Activated CD8-positive, alpha-beta memory T cell treated with anti-CD3 and anti-CD28 coated beads for 24 hours (primary cell): ENCODE measurements around the gene SPNS2.

Experiments used
- DNase-seq: peaks from one replicate; pipeline ENCODE4 v3.0.0-alpha.2; 2020

Gene SPNS2

DNA sequence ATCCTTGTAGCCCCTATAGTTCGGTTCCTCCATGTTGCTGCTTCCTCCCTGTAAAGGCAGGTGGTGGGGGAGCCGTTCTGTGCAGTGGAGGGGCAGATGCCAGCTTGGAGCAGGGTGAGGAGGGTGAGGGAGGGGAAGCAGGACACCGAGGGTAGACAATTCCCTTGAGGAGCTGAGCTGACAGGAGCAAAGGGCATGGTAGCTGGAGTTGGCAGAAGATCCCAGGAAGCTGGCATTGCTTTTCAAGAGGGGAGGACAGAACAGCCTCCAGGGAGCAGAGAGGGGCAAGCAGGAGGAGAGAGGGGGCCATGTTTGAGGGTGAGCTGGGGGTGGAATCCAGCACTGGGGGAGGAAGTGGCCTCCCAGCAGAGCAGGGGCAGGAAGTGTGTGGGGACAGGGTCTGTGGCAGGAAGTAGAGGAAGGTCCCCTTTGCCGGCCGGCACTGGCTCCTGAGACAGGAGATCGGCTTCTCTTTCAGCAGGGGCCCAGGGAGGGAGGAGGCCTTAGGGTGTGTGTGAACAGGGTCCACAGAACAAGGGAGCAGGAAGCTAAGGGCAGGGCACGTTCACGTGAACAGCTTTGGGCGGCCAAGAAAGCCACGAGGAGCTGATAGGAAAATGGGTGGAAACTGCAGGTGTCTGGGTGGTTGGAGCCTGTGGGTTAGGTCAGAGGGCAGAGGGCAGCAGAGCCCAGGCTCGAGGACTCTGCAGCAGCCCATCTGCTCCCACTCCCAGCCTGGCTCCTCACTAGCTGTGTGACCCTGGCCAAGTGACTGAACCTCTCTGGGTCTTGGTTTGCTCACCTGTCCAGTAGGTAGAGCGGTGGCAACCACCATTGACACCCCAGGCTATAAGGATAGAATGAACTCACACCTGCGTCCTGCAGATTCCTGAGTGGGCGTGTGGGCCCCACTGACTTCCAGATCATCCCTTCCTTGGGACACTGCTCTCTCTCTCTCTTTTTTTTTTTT lies 17.5 kb upstream of the SPNS2 start:
- DNase-seq: peak; percentile 83

DNA sequence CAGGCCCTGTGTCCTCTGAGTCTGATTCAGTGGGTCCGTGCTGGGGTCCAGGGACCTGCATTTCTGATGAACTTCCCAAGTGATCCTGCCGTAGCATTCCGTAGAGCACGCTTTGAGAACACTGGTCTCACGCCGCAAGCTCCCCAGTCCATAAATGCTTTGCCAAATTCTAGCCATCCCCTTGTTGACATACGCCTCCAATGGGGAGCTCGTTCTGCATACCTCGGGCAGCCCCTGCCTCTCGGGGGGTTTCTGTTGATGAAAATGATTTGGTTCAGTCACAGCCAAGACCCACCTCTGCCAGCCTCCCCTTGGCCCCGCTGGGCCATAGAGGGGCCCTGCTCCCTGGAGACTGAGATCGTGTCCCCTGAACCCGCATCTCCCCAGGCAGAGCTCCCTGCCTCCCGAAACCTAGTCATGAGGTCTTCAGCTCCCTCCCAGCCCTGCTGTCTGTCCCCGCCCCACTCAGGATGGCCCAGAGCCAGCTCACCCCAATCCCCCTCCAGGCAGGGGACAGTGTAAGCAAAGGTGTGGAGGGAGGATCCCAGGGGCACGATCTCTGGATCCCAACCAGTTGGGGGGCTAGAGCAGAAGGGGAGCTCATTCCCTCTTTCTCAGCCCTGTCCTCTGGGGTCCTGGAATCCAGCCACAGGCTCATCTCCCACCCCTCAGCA lies 16.2 kb upstream of the SPNS2 start:
- DNase-seq: no peak

DNA sequence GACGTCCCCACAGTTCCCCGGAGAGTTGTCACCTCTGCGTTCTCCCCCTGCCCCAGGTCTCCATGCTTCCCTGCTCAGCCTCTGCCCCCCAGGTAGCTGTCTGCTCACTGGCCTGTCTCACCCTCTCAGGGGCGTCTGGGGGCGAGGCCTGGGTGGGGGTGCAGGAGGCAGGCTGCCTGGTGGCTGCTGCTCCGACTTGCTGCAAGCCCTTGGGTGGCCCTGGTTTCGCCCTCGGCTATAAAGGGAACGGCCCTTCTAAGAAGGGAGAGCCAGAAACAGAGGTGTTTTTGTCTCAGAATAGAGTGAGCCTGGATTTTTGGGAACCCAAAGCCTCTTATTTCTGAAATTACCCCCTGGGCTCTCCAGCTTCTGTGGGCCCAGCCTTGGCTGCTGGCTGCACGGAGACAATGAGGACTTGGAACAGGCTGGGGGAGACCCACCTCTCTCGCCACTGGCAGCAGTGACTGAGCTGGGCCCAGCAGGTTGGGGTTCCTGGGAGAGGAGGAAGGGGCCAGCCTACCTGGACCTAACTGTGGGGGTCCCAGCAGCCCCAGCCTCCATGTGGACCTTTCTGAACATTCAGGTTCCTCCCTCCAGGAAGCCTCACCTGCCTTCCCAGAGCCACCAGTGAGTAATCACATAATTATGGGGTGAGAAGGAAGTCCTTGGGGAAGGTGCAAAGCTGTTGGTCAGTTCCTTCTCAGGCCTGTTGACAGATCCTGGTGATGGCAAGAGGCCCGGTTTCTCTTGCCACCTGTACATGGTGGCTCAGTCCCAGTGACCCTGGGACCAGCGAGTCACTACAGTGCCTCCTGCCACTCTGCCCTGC lies 15.5 kb upstream of the SPNS2 start:
- DNase-seq: no peak

DNA sequence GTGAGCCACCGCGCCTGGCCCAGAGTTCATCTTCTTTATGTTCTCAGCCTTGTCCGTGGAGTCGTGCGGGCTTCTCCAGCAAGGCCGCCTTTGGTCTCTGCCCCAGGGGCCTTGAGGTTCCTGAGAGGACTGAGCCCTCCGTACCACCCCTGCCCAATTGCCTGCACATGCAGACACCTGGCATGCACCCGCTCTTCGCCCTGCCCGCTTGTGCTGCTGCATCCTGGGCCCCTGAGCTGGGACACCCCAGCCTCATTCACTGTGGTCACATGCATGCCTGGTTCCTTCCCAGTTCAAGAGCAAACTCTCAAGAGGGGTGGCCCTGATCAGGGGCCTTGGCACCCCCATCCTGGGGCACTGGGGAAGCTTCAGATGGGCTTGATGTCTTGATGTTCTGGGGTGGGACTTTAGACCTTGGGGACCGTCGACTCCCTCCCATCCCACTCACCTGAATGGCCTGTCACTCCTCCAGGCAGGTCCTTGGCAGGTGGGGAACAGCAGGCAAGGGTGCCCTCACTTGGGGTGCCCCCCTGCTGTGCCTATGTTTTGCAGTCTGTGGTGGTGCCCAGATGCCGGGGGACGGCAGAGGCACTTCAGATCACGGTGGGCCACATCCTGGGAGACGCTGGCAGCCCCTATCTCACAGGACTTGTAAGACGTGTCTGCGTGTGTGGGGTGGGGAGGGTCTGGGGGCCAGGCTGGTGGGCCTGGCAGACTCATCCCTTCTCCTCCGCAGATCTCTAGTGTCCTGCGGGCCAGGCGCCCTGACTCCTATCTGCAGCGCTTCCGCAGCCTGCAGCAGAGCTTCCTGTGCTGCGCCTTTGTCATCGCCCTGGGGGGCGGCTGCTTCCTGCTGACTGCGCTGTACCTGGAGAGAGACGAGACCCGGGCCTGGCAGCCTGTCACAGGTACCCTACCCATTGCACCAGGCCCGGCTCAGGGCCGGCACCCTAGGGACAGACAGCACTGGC lies 12.7 kb upstream of the SPNS2 start:
- DNase-seq: peak; percentile 87

DNA sequence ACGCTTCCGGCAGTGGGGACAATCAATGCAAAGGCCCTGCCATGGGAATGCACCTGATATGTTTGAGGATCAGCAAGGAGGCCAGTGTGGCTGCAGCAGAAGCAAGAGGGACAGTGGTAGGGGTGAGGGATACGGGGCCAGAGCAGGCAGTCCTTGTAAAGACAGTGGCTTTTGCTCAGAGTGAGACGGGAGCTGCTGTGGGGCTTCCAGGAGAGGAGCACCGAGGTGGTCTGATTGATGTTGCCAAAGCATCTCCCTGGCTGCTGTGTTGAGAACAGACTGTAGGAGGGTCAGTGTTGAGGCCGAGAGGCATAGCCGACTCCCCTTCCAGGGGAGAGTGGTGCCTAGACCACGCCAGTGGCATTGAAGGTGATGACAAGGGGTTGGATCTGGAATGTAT lies 11.4 kb upstream of the SPNS2 start:
- no peak for DNase-seq

DNA sequence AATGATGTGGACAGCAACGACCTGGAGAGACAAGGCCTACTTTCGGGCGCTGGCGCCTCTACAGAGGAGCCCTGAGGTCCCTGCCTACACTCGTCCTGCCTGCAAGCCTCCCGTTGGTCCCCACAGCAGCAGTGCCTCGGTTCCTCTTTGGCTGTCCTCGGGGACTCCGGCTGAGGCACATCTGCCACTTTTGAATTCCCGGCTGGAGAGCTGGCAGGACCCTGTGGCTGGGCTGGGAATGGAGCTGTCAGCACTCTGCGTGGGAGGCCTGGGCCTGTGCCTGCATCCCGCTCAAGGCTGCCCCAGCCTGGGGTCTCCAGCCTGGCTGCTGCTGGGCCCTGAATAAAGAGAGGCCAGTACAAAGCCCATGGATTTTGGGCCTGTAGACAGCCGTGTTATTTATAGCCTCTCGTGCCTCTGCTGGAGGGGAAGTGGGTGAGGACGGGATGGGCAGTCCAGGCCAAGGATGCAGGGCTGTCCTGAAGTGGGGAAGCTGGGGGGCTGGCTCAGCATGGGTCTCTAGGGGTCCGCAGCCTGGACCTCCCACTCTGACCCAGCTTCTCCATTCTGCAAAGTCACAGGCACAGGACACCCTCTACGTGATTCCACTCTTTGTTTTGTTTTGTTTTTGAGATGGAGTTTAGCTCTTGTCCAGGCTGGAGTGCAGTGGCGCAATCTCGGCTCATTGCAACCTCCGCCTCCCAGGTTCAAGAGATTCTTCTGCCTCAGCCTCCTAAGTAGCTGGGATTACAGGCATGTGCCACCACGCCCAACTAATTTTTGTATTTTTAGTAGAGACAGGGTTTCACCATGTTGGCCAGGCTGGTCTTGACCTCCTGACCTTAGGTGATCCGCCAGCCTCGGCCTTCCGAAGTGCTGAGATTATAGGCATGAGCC lies 10.6 kb upstream of the SPNS2 start:
- no peak for DNase-seq

DNA sequence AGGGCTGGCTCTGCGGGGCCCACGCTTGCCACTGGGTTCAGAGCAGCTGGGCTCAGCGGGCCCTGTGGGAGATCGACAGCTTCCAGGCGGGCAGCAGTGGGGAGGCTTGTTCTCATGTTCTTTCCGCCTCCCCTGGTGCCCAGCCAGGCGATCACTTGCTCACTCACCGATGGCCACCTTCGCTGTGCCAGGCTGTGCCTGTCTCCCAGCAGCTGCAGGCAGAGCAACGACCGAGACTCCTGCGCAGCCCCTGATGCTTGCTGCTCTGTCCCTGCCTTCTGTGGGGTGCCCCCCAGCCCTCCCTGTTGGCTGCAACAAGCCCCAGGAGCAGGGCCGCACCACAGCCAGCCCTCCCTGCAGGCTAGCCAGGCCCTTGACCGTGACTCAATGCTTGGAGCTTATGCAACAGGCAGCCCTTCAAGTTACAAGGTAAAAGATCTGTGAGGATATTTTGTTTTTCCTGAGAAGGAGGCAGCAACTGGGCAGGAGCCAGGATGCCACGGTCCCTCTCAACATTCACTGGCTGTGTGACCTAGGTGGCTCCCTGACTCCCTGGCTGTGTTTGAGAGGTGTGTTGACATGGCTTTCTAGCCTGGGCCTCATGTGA lies 9.6 kb upstream of the SPNS2 start:
- DNase-seq: no peak

DNA sequence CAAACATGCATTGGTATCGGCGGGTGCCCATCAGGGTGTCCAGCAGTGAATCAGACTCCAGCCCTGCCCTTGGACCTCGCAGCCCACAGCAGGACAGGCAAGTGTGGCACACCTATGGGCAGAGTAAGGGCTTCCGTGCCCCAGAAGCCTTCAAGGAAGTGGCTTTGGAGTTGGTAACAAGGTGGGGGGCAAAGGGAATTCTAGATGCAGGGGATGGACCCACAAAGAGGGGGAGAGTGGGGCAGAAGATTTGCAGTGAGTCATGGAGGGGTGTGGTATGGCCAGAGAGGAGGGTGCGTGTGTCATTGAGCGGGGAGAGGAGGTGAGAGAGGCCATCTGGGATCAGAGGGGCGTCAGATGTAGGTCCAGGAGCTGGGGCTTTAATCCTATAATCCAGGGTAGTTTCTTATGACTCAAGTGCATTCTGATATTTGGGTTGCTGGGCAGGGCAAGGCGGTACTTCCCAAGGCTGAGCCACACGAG lies 8.5 kb upstream of the SPNS2 start:
- no peak for DNase-seq

DNA sequence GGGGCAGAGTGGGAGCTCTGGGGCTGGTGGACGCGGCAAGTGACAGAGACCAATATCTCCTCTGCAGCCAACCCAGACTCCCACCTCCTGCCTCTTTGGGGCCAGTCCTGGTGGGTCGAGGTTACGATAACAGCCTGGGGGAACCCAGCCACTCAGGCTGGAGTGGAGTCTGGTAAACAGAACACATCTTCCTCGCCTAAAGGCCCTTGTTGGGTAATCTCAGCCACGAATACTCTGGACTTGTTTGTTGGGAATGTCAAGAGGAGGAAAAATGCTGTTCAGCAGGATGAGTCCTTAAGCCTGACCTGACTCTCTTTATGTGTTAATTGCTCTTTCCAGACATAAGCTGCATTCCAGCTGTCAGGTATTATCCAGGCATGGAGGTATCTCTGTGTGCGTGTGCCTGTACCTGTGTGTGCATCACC lies 8.0 kb upstream of the SPNS2 start:
- no peak for DNase-seq

DNA sequence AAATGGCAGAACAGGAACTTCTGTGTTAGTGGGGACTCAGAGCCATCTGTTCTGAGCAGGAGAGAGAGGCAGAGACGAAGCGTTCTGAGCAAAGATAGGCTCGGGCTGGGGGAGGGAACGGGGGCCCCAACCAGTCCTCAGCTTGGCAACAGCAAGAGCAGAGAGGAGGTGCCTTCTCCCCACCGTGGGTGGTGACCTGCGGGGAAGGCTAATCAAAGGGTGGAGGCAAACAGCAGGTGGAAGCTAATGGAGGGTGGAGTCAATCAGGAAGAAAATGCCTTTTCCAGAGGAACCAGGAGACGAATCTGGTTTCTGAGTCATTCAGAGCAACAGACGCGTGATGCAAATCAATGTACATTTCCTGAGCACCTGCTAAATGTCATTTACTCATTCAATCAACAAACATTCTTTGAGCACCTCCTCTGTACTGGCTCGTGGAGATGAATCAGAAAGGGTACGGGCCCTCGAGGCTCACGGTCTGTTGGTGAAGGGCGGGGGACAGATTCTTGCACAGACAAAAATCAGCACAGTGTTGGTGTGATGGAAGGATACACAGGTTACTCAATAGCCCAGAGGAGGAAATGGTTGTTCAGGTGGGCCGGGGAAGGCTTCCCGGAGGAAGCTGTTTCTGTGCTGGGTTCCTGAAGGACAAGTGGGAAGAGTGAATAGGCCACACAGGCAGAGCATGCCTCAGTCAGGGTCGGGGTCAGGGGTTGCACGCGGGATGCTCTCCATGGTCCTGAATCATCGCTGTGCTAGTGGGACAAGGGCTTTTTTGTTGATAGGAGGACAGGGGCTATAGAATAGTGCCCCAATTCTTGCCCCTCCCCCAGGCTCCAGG lies 5.7 kb upstream of the SPNS2 start:
- DNase-seq: no peak

DNA sequence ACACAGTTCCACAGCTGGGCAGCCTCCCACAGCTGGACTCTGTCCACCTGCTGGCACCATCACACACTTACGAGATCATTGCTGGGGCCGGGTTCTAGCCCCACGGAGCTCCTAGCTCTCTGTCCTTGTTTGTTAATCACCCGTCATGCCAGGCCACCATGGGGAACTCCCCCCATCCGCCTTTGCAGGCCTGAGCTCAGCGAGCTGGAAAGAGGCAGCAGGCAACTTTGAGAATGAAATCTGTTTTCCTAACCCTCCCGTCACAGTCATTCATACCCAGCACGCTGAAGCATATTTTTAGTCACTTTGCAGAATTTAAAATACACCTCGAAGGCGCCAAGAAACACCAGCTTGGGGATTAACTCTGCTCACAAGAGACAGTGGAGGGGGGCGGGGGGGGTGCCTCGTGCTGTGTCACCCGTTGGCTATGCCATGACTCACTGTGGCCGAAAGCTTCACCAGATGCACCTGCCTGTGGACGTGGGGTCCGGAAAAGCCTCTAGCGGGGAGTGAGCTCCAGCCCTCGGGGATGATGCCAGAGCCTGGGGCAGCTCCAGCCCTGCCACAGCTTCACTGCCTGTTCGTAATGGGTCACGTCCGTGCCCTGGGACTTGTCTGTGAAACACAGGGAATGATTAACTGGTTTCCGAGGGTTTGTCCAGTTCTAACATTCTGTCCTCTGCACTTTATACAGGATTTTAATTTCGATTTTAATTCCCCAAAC lies 1.4 kb upstream of the SPNS2 start:
- DNase-seq: no peak

DNA sequence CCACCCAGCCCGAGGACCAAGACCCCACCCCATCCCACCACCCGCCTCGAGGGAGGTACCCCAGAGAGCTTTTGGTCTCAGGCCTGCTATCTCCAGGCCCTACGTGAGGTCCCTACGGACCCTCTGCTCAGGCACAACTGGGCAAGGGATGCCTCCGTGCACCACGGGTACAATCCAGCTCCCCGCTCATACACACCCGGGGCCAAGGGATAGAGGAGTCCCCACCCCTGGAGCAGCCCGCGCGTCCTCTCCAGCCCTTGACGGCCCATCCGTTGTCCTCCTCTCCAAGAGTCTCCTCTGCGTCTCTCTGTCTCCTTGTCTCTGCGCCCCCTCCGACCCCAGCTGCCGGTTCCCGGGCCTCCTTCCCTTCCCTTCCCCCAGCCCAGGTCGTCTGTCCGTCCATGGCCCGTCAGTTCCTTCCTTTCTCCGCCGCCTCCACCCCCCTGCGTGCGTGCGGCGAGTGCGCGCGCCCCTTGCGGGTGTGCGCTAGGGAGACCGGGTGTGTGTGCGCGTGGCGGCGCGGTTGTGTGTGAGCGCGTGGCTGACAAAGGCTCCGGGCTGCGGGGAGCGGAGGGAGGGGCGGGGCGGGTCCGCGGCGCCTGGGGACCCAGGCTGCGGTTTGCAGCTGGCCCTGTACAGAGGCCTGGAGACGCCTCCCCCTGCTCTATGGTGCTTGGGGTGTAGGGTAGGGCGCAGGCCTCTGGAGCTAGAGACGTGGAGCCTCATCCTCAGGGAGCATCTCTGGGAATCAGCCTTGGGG lies 930 bp downstream of the SPNS2 start:
- DNase-seq: peak; percentile 70

DNA sequence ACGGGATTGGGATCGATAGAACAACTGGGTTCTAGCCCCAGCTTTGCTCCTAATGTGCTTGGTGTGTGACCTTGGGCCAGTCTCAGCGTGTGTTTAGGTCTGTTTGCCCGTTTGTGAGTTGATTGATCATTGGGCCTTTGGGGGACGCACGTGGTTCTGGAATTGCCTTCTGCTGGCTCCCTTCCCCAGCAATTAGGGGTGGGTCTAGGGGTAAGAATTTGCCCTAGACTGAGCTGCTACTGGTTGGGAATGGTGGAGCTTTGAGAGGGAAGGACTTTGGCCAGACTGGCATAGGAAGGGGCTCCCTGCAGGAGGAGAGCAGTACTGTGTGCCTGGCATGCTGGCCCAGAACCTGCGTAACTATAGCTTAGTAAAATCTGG lies 1.5 kb downstream of the SPNS2 start:
- no peak for DNase-seq

DNA sequence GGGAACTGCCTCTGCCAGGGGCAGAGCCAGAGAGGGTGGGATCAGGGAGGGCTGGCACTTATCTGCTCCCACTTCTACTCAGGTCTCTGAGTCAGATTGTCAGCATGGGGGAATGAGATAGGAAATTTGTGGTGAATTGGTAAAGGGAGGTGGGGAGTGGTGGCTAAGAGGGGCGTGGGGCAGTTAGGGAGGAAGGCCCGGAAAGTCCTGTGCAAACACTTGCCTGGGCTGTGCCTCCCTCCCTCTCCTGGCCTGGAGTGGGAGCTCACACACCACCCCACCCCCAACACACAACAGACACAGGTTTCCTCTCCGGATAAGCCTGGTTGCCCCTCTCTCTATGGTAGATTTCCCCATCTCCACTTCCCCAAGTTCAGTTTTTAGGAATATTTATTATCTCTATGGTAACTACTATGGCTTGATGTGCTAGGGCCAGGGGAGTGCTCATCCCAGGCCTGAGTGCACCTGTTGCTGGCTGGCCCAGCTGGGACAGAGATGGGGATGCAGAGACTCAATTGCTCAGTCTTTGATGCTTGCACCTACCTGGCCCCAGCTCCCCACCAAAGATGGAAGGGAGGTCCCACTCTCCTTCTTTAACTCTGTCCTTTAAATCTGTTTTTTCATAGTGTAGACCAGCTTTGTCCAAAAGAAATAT lies 2.7 kb downstream of the SPNS2 start:
- DNase-seq: no peak

DNA sequence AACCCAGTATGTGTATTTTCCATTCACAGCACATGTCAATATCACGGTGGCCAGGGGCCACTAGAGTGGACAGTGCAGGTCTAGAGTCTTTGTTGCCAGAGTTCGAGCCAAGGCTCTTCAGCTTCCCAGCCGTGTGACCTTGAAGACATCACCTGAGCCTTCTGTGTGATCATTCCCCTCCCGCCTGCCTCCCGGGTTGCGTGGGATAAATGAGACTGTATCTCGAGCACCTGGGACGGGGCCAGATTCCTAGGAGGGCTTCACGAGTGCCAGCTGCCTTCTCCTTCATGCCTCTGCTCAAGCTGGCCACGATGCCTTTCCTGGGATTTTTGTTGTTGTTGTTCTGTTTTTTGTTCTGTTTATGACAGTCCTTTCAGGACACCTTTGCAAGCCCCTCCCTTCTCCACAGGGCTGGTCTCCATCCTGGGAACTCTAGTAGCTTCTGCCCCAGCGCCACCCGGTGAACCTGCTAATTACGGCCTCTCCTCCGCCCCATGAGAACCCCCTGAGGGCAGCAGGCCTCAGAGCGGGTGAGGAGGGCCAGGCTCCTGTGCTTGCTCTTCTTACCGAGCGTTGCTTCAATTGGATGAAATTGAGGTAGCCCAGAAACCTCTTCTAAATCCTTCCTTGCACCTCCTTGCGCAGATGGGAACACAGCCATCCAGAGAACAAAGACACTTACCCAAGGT lies 3.9 kb downstream of the SPNS2 start:
- DNase-seq: no peak

DNA sequence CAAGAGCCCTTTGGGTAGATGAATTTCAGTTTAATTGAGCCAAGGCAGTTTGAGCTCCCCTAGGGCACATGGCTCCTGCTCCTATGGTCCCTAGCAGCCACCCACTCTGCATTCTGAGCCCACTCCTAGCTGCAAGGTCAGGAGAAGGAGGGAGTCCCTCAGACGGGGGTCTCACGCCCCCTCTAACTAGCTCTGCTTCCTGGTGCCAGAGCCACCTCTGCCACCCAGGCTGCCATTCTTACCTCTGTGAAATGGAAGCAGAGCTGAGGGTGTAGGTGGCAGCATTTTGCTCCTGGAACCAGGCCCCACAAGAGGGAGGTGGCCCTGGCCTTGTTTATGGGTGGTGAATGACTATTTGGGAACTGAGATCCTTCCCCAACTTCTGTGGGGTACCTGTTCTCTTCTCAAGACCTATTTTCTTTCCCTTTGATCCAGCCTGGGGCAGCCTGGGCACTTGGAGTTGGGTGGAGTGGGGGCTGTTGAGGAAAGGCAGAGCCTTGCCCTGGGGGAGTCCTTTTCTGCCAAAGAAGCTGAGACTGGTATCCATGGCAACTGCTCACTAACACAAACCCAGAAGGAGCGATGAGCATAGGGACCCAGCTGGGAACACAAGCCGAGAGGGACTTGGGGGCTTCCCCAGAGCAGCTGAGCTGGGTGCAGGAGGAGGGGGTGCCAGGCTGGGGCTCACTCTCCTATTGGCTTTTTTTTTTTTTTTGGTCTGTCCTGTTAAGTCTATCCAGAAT lies 4.8 kb downstream of the SPNS2 start:
- no peak for DNase-seq
